Hematopoietic multipotent progenitor cell (in vitro differentiated cells): ENCODE data around the gene GPR61. TPM values are rescaled to one million over a fixed set of nuclear protein-coding genes. Genes with fewer than 3 reads are reported as not detected.
A peak's percentile ranks its signal among the peaks of the same experiment; 100 is the strongest.

ENCODE experiments used
- DNase-seq, 3 donors: peaks; one replicate each; pipeline ENCODE4 v3.0.0-alpha.2; 2011 to 2015; ENCODE audit warnings: low read depth in 2 of 3, low spot score in 2 of 3
- total RNA-seq: library from RNA; depleted of rRNA; stranded (reverse); fragments of >200 nt; gene quantifications from one replicate; pipeline ENCODE4 v1.2.3, GENCODE V29; 2012

The GPR61 gene
- total RNA-seq, 1 donor = 0.27 TPM

GRCh38 chr1:109508001-109508872 is 31.4 kb upstream of the GPR61 start:
- DNase-seq = no peak

- DNase-seq = no peak
Observed at GRCh38 chr1:109508873-109509175, 30.8 kb upstream of the GPR61 start.

- peak; percentile 41 to 57 (median 54) for DNase-seq
Observed at GRCh38 chr1:109509176-109510134, 30.2 kb upstream of the GPR61 start, which contains the start of gene AMIGO1. AMIGO1 (minus strand) TSS chr1:109509727; CDS start chr1:109508912, 815 bp downstream.

- DNase-seq = no peak
Observed at GRCh38 chr1:109513110-109513710, 26.5 kb upstream of the GPR61 start.

GRCh38 chr1:109514846-109515245 is 24.8 kb upstream of the GPR61 start:
- DNase-seq = no peak

GRCh38 chr1:109516872-109517271 is 22.8 kb upstream of the GPR61 start:
- no peak for DNase-seq

GRCh38 chr1:109517337-109517736 is 22.3 kb upstream of the GPR61 start:
- DNase-seq = no peak

GRCh38 chr1:109521002-109521951 is 18.4 kb upstream of the GPR61 start:
- DNase-seq = no peak

- no peak for DNase-seq
Observed at GRCh38 chr1:109522026-109522425, 17.6 kb upstream of the GPR61 start.

GRCh38 chr1:109523706-109524105 is 16.0 kb upstream of the GPR61 start:
- no peak for DNase-seq

- no peak for DNase-seq
Observed at GRCh38 chr1:109527098-109527811, 12.4 kb upstream of the GPR61 start.

GRCh38 chr1:109527846-109528695 is 11.6 kb upstream of the GPR61 start:
- DNase-seq = no peak

GRCh38 chr1:109528712-109529111 is 11.0 kb upstream of the GPR61 start:
- no peak for DNase-seq

- DNase-seq = no peak
Observed at GRCh38 chr1:109529881-109530456, 9.7 kb upstream of the GPR61 start.

GRCh38 chr1:109530457-109531087 is 9.1 kb upstream of the GPR61 start:
- no peak for DNase-seq

- DNase-seq = no peak
Observed at GRCh38 chr1:109531380-109531779, 8.3 kb upstream of the GPR61 start.

GRCh38 chr1:109531826-109532364 is 7.8 kb upstream of the GPR61 start:
- no peak for DNase-seq
